Right lobe of liver (tissue), 6 donors: ENCODE measurements around the gene PAPOLG. TPM values are rescaled to one million over a fixed set of nuclear protein-coding genes. Genes with fewer than 3 reads are reported as not detected.

Experiments
- ATAC-seq, 4 donors: fragments of 200-7000 bp; cut with Tn5 transposase; one replicate each; pipeline ENCODE4 v1.9.1; 2020; ENCODE audit warnings: mild to moderate bottlenecking in 4 of 4, moderate library complexity in 4 of 4
- DNase-seq, 3 donors: peaks; one replicate each; pipeline ENCODE4 v3.0.0-alpha.2; 2020
- H3K27ac ChIP-seq, 3 donors: fragments of 200-600 bp; one replicate each; pipeline ENCODE4 v1.8.0; 2022
- H3K27me3 ChIP-seq, 2 donors: fragments of 200-600 bp; one replicate each; pipeline ENCODE4 v1.8.0; 2022
- H3K36me3 ChIP-seq, 4 donors: fragments of 200-600 bp; sonication (generic) in 1 of 4; one replicate each; pipeline versions ENCODE4 v1.5.1 to v1.8.0; 2017 to 2022; ENCODE audit warnings: control low read depth in 1 of 4
- H3K4me1 ChIP-seq, 4 donors: fragments of 200-600 bp; sonication (generic) in 1 of 4; one replicate each; pipeline versions ENCODE4 v1.5.1 to v1.8.0; 2017 to 2022; ENCODE audit warnings: control low read depth in 1 of 4
- H3K4me3 ChIP-seq, 3 donors: fragments of 200-600 bp; one replicate each; pipeline ENCODE4 v1.8.0; 2022
- H3K9me3 ChIP-seq, 4 donors: fragments of 200-600 bp; sonication (generic) in 1 of 4; one replicate each; pipeline versions ENCODE4 v1.5.1 to v1.8.0; 2017 to 2022; ENCODE audit warnings: control low read depth in 1 of 4
- POLR2A ChIP-seq: fragments of 450-650 bp; IDR thresholded peaks from one replicate; pipeline ENCODE4 v1.6.1; 2017; ENCODE audit warnings: antibody characterized with exemption, mild to moderate bottlenecking
- WGBS: methylation state at CpG from one replicate; pipeline ENCODE4 v1.1.6; 2018; ENCODE audit warnings: low coverage, low lambda C conversion rate; ENCODE audit not compliant: insufficient coverage; ENCODE audit errors: missing lambda C conversion rate; 5-methylcytosine and 5-hydroxymethylcytosine counted together
- intact Hi-C, 2 donors: fragments of 100-400 bp; cut with DNase I; formaldehyde crosslinking; loops; one replicate each; pipeline versions ENCODE4 v1.11.2 to v1.14.1; 2022
- total RNA-seq, 6 experiments: library from RNA; depleted of rRNA in 2 of 6; stranded (reverse); fragments of >200 nt in 2 of 6; fragmentation: NEBNext Ultra II Directional in 3 of 6; extraction: Animal tissue kit (Norgen Biotek cat#: 25700) in 3 of 6; gene quantifications; one replicate each; pipeline versions ENCODE4 v1.1.0 to v1.2.4, GENCODE V29; 2016 to 2023
- TF ChIP-seq, protein P1 (sequence below), 4 donors: fragments of 200-600 bp in 3 of 4; fragments of 450-650 bp in 1 of 4; IDR thresholded peaks; one replicate each; pipeline versions ENCODE4 v1.5.1 to v1.8.0; 2016 to 2022; ENCODE audit warnings: antibody characterized with exemption in 4 of 4, mild to moderate bottlenecking in 2 of 4
- donor health status: DM: no; HTN: yes; CAD: no.
- donor health status: DM: no; HTN: no; CAD: no.
- donor health status: DM: no; HTN: no; CAD: no.
- donor health status: DM: no; HTN: yes; CAD: no.
- donor health status: DM: no; HTN: yes; CAD: no.

The PAPOLG gene
- total RNA-seq, 6 experiments from 2014 or later, result 3.6 to 5.9 (median 4.2) TPM

DNA sequence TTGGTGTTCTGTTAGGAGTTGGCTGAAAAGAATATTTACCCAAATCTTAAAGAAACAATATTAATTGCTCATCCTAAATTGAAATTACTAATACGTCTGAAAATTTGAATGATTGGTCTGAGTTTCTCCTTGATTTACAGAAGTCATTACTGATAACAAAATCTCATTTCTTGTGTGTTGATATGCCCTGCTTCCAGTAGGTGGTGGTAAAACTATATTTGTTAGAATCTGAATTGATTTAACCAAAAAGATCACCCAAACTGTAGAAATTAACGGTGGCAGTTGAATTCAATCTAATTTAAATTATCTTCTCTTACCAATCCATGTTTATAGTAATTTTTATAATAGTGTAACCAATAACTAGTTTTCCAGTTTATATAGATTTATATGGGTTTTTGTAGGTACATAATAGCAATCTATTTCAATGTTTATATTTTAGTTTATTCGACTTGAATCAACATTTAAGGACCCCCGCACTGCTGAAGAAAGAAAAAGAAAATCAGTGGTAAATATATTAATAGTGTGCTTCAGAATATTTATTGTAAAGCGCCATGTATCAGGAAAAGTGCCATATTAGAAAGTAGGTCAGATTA, 38.3 kb downstream of the PAPOLG start:
- peaks cover 0 to 55% (median 7%) of the 10 kb centered on the region in 4 donors for H3K36me3 ChIP-seq
- H3K9me3 ChIP-seq, result no peaks in the 10 kb centered on the region
- ATAC-seq (peak in 3 of 4 donors; percentile 50 to 58 (median 56)), DNase-seq (no peak)
- WGBS, result 65% methylated on average over 5 of the region's 5 CpGs
- H3K27ac ChIP-seq, result no peak overlapping the region
- peaks cover 0 to 7% (median 0%) of the 10 kb centered on the region in 4 donors for H3K4me1 ChIP-seq
- TF ChIP-seq POLR2A, result no peak
- TF ChIP-seq, protein P1, sequence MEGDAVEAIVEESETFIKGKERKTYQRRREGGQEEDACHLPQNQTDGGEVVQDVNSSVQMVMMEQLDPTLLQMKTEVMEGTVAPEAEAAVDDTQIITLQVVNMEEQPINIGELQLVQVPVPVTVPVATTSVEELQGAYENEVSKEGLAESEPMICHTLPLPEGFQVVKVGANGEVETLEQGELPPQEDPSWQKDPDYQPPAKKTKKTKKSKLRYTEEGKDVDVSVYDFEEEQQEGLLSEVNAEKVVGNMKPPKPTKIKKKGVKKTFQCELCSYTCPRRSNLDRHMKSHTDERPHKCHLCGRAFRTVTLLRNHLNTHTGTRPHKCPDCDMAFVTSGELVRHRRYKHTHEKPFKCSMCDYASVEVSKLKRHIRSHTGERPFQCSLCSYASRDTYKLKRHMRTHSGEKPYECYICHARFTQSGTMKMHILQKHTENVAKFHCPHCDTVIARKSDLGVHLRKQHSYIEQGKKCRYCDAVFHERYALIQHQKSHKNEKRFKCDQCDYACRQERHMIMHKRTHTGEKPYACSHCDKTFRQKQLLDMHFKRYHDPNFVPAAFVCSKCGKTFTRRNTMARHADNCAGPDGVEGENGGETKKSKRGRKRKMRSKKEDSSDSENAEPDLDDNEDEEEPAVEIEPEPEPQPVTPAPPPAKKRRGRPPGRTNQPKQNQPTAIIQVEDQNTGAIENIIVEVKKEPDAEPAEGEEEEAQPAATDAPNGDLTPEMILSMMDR (IDR thresholded peaks at IDR 0.05), result peak; percentile 42 to 55 (median 50)
- intact Hi-C loops, result loop anchor here in 1 of 2 donors (10.0 kb wide), 1 partner anchor 200 kb away; no protein-coding TSS in a partner anchor
- no peak overlapping the region for H3K4me3 ChIP-seq
- no peaks in the 10 kb centered on the region for H3K27me3 ChIP-seq

DNA sequence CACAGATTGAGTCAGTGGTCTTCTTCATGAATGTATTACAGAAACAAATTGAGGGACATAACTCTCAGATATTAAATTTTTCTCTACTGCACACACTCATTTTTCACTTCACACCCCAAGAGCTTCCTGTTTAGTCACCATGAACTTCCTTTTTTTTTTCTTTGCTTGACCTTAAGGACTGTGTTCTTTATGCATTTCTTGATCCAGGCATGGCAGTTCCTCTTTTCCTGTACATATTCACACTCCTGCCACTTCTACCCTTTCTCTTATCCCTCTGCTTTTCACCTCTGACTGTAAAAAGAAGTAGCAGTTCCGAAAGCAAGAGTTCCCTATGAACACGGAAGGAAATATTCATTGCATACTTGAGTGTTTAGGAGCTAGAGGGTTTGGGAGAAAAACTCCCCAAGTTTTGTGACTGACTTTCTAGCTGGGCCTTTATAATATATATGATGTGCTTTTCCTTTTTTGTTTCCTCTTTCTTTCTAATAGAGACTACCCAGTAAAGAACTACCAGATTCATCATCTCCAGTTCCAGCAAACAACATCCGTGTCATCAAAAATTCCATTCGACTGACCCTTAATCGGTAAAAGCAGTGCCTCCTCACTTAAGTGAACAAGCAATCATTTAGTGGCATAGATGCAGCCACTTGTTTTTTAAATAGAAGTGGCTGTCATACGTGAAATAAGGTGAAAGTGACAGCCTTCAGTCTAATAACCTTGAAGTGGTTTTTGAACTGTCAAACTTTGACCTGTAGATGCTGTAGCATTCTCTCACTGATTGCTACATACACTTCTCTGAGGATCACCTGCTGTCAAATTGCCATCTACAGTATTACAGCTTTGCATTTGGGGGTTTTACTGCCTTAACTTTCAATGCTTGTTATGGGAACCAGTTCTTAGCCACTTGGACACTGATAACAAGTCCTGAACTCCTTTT, 40.8 kb downstream of the PAPOLG start:
- ATAC-seq (peak; percentile 53 to 78 (median 70)), DNase-seq (no peak)
- WGBS, result 57% methylated on average over 6 of the region's 6 CpGs
- peaks cover 0 to 7% (median 0%) of the 10 kb centered on the region in 4 donors for H3K4me1 ChIP-seq
- no peaks in the 10 kb centered on the region for H3K27me3 ChIP-seq
- TF ChIP-seq POLR2A, result no peak
- TF ChIP-seq, protein P1 (IDR thresholded peaks at IDR 0.05), result no peak
- peak overlapping the region in 1 of 3 donors; percentile 35 for H3K27ac ChIP-seq
- no peak overlapping the region for H3K4me3 ChIP-seq
- intact Hi-C loops, result loop anchor here in 1 of 2 donors (10.0 kb wide), 1 partner anchor 198 kb away; no protein-coding TSS in a partner anchor
- no peaks in the 10 kb centered on the region for H3K9me3 ChIP-seq
- peaks cover 0 to 60% (median 7%) of the 10 kb centered on the region in 4 donors for H3K36me3 ChIP-seq

DNA sequence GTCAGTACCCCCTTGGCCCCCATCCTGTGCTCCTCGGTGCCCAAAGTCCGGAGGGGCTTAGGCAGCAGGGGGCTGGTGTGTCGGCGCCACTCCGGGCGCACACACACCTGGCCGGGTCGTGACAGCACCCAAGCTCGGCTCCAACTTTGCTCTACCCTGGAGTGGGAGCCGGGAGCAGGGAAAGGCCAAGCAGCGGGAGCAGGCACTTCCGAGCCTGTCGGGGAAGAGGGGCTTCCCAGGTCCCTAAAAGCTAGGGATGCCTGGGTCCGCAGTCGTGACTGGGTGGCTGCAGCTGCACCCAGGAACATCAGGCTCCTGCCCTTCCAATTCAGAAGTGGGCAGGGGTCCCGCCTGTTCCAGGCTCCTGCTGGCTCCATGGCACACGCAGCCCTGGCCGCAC, 48.4 kb downstream of the PAPOLG start:
- peaks cover 0 to 7% (median 0%) of the 10 kb centered on the region in 4 donors for H3K36me3 ChIP-seq
- no peak overlapping the region for H3K27ac ChIP-seq
- no peak for DNase-seq
- intact Hi-C loops, result no loop called here
- H3K4me3 ChIP-seq, result no peak overlapping the region
- 98% methylated on average over 9 of the region's 18 CpGs for WGBS
- no peaks in the 10 kb centered on the region for H3K4me1 ChIP-seq
- no peak for TF ChIP-seq POLR2A
- TF ChIP-seq, protein P1 (IDR thresholded peaks at IDR 0.05), result no peak
- H3K27me3 ChIP-seq, result no peaks in the 10 kb centered on the region
- ATAC-seq, result peak in 1 of 4 donors; percentile 35
- no peaks in the 10 kb centered on the region for H3K9me3 ChIP-seq

DNA sequence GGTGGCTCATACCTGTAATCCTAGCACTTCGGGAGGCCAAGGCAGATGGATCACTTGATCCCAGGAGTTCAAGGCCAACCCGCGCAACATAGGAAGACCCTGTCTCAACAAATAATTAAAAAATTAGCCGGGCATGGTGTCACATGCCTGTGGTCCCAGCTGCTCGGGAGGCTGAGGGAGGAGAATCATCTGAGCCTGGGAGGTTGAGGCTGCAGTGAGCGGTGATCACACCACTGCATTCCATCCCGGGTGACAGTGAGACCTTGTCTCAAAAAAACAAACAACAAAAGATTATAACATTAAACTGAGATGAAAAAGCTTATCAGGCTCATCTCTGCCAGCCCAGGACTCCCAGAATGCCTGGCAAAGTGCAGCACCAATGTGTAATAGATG, 50.5 kb downstream of the PAPOLG start:
- TF ChIP-seq POLR2A, result no peak
- TF ChIP-seq, protein P1 (IDR thresholded peaks at IDR 0.05), result no peak
- DNase-seq (no peak), ATAC-seq (no peak)
- no peaks in the 10 kb centered on the region for H3K4me1 ChIP-seq
- H3K36me3 ChIP-seq, result no peaks in the 10 kb centered on the region
- intact Hi-C loops, result no loop called here
- H3K4me3 ChIP-seq, result no peak overlapping the region
- 77% methylated on average over 5 of the region's 7 CpGs for WGBS
- no peak overlapping the region for H3K27ac ChIP-seq
- H3K9me3 ChIP-seq, result no peaks in the 10 kb centered on the region
- no peaks in the 10 kb centered on the region for H3K27me3 ChIP-seq
